PC-3 (cell line): ENCODE measurements around the gene TFDP2. TPM values are rescaled to one million over a fixed set of nuclear protein-coding genes. Genes with fewer than 3 reads are reported as not detected.

Source experiments
- ATAC-seq: fragments of 200-7000 bp; cut with Tn5 transposase; 2 replicates; pipeline ENCODE4 v1.9.1; 2020; ENCODE audit warnings: mild to moderate bottlenecking, moderate library complexity
- BruUV-seq: library from RNA; stranded (reverse); fragments of 400-500 nt; replicated peaks from 2 replicates; lab custom pipeline; 2021; lab: Mats Ljungman, UMichigan
- CTCF ChIA-PET: fragments of 300-600 bp; sonication (Branson Sonifier 250); formaldehyde crosslinking; loops from one replicate; lab custom pipeline; 2022; ENCODE audit warnings: antibody characterized with exemption; lab: Charles Lee
- POLR2A ChIA-PET: fragments of 300-600 bp; sonication (Branson Sonifier 250); formaldehyde crosslinking; loops from one replicate; lab custom pipeline; 2022; ENCODE audit warnings: antibody characterized with exemption; ENCODE audit not compliant: unreplicated experiment; lab: Charles Lee
- DNase-seq: peaks from one replicate; pipeline ENCODE4 v3.0.0-alpha.2; 2015
- H2AFZ ChIP-seq: fragments of 300-600 bp; sonication (generic); 2 replicates; pipeline ENCODE4 v1.6.0; 2016; ENCODE audit warnings: antibody characterized with exemption, low read length
- H3F3A ChIP-seq: fragments of 300-600 bp; sonication (generic); one replicate; pipeline ENCODE4 v1.6.0; 2017; ENCODE audit warnings: antibody characterized with exemption, low read length, control low read depth, mild to moderate bottlenecking; ENCODE audit not compliant: unreplicated experiment
- H3K27ac ChIP-seq: fragments of 300-600 bp; sonication (generic); 2 replicates; pipeline ENCODE4 v1.5.1; 2016; ENCODE audit warnings: mild to moderate bottlenecking, low read length
- H3K27me3 ChIP-seq: fragments of 300-600 bp; sonication (generic); 2 replicates; pipeline ENCODE4 v1.6.1; 2016; ENCODE audit warnings: low read length, mixed read lengths
- H3K36me3 ChIP-seq: fragments of 300-600 bp; sonication (generic); 2 replicates; pipeline ENCODE4 v1.6.1; 2016; ENCODE audit warnings: low read depth, mixed run types, low read length, mixed read lengths
- H3K4me1 ChIP-seq: fragments of 300-600 bp; sonication (generic); 2 replicates; pipeline ENCODE4 v1.5.1; 2016; ENCODE audit warnings: low read length; ENCODE audit not compliant: insufficient read depth
- H3K4me2 ChIP-seq: fragments of 300-600 bp; sonication (generic); 2 replicates; pipeline ENCODE4 v1.6.0; 2016; ENCODE audit warnings: low read length
- H3K4me3 ChIP-seq: fragments of 300-600 bp; sonication (generic); 2 replicates; pipeline ENCODE4 v1.5.1; 2016; ENCODE audit warnings: mild to moderate bottlenecking, low read length, mixed read lengths
- H3K79me2 ChIP-seq: fragments of 300-600 bp; sonication (generic); 2 replicates; pipeline ENCODE4 v1.6.1; 2017; ENCODE audit warnings: low read length, mixed read lengths
- H3K9ac ChIP-seq: fragments of 300-600 bp; sonication (generic); 2 replicates; pipeline ENCODE4 v1.6.0; 2016; ENCODE audit warnings: mild to moderate bottlenecking, low read length
- H3K9me2 ChIP-seq: fragments of 300-600 bp; sonication (generic); replicated peaks from 2 replicates; pipeline ENCODE4 v1.6.1; 2016; ENCODE audit warnings: mixed run types, low read length, mixed read lengths
- H3K9me3 ChIP-seq: fragments of 300-600 bp; sonication (generic); 2 replicates; pipeline ENCODE4 v1.6.1; 2016; ENCODE audit warnings: low read length, mixed read lengths
- H4K20me1 ChIP-seq: fragments of 300-600 bp; sonication (generic); 2 replicates; pipeline ENCODE4 v1.6.1; 2016; ENCODE audit warnings: low read length, mixed read lengths
- EZH2 ChIP-seq: fragments of 300-600 bp; sonication (generic); IDR thresholded peaks from one replicate; pipeline ENCODE4 v1.6.1; 2017; ENCODE audit warnings: antibody characterized with exemption, mild to moderate bottlenecking, low read length; ENCODE audit not compliant: unreplicated experiment
- EZH2phosphoT487 ChIP-seq: fragments of 300-600 bp; sonication (generic); IDR thresholded peaks from 2 replicates; pipeline ENCODE4 v1.6.1; 2018; ENCODE audit warnings: mild to moderate bottlenecking, antibody characterized with exemption, low read length, borderline replicate concordance
- intact Hi-C: fragments of 100-400 bp; cut with micrococcal nuclease; formaldehyde crosslinking; loops from 2 replicates; pipeline ENCODE4 v1.9.0; 2023
- total RNA-seq: library from RNA; depleted of rRNA; stranded (reverse); fragments of >200 nt; gene quantifications from 2 replicates; pipeline ENCODE4 v1.2.3, GENCODE V29; 2014
- TF ChIP-seq, protein P1 (sequence below): fragments of 300-600 bp; sonication (generic); conservative IDR thresholded peaks from 2 replicates; pipeline ENCODE4 v1.5.1; 2017; ENCODE audit warnings: antibody characterized with exemption, low read depth, mild to moderate bottlenecking, low read length

The TFDP2 gene
- total RNA-seq, 1 experiment from 2014 or later: 37.9 TPM

DNA sequence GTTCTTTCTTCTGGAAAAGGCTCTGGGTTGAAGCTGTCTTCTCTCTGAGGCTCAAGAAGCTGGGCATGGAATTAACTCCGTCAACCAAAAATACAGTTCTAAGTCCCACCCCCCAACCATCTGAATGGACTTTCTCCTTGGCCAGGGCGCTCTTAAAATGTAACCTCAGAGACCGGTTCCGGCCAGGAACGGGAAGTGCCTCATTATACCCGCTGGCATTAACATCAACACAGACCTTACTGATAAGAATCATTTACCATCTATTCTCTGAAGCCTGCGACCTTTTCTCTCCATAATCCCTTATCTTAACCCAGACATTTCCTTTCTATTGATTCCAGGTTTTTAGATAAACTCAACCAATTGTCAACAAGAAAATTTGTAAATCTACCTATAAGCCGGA, 208.3 kb downstream of the TFDP2 start:
- Histone ChIP-seq H3K36me3 (no peaks in the 10 kb centered on the region), H3K4me2 (peak overlapping the region; percentile 67), H3K4me3 (peak overlapping the region; percentile 24; the same call in 1 of the 2 replicates), H3K9ac (no peak overlapping the region), H3F3A (no peaks in the 10 kb centered on the region), H3K9me3 (no peaks in the 10 kb centered on the region), H3K79me2 (no peaks in the 10 kb centered on the region), H3K27ac (peak overlapping the region; percentile 23), H3K9me2 (no peaks in the 10 kb centered on the region), H3K4me1 (peaks cover 22% of the 10 kb centered on the region), H2AFZ (peak overlapping the region; percentile 55), H3K27me3 (no peaks in the 10 kb centered on the region), H4K20me1 (no peaks in the 10 kb centered on the region)
- POLR2A ChIA-PET: no interaction called here
- no TSS peak for BruUV-seq
- CTCF ChIA-PET: no interaction called here
- no peak for TF ChIP-seq EZH2phosphoT487
- TF ChIP-seq EZH2: no peak
- TF ChIP-seq, protein P1, sequence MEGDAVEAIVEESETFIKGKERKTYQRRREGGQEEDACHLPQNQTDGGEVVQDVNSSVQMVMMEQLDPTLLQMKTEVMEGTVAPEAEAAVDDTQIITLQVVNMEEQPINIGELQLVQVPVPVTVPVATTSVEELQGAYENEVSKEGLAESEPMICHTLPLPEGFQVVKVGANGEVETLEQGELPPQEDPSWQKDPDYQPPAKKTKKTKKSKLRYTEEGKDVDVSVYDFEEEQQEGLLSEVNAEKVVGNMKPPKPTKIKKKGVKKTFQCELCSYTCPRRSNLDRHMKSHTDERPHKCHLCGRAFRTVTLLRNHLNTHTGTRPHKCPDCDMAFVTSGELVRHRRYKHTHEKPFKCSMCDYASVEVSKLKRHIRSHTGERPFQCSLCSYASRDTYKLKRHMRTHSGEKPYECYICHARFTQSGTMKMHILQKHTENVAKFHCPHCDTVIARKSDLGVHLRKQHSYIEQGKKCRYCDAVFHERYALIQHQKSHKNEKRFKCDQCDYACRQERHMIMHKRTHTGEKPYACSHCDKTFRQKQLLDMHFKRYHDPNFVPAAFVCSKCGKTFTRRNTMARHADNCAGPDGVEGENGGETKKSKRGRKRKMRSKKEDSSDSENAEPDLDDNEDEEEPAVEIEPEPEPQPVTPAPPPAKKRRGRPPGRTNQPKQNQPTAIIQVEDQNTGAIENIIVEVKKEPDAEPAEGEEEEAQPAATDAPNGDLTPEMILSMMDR: no peak
- peak; percentile 37 for ATAC-seq
- DNase-seq: peak; percentile 25
- intact Hi-C loops: loop anchor here (10.0 kb wide), 1 partner anchor 54 kb away; no protein-coding TSS in a partner anchor

DNA sequence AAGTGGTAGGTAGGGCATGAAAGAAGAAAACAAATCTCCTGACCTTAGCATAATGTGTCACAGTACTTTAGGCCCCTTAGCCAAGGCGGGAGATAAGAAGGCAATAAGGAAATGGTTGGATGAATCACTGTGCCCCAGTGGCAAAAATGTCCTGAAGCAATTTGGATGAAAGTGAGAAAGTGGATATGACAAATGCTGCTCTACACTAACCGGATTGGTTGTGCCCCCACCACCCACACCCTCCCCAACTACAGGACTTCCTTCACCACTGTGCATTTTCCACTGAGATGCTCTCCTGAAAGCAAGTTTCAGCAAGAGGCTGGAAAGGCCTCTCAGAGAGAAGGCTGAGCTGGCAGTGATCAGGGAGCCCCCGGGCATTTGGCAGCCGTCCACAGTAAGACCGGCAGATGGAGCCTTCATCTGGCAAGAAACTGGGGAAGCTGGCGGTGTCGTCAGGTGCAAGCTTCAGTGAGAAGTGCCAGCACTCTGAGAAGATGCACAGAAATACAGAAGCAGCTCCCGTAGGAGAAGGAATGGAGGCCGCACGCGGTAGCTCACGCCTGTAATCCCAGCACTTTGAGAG, 209.1 kb downstream of the TFDP2 start:
- peaks cover 22% of the 10 kb centered on the region for H3K4me1 ChIP-seq
- no peaks in the 10 kb centered on the region for H3K36me3 ChIP-seq
- peak overlapping the region; percentile 60 for H3K27ac ChIP-seq
- TF ChIP-seq EZH2phosphoT487 (no peak), EZH2 (no peak)
- TF ChIP-seq, protein P1: no peak
- no peak overlapping the region for H3K9ac ChIP-seq
- no TSS peak for BruUV-seq
- peak overlapping the region; percentile 55; the same call in 1 of the 2 replicates for H2AFZ ChIP-seq
- ChIA-PET CTCF (no interaction called here), POLR2A (interaction anchor here (0.6 kb wide), 1 partner anchor 448 kb away, joined by 29 read pairs; no protein-coding TSS in a partner anchor)
- DNase-seq: peak; percentile 93
- no peaks in the 10 kb centered on the region for H3K9me3 ChIP-seq
- H3K4me3 ChIP-seq: peak overlapping the region; percentile 24; the same call in 1 of the 2 replicates
- no peaks in the 10 kb centered on the region for H3K79me2 ChIP-seq
- H3K27me3 ChIP-seq: no peaks in the 10 kb centered on the region
- H3K4me2 ChIP-seq: peak overlapping the region; percentile 67
- peak; percentile 92 for ATAC-seq
- H3K9me2 ChIP-seq: no peaks in the 10 kb centered on the region
- no peaks in the 10 kb centered on the region for H4K20me1 ChIP-seq
- H3F3A ChIP-seq: no peaks in the 10 kb centered on the region
- intact Hi-C loops: loop anchor here (10.0 kb wide), 1 partner anchor 55 kb away; no protein-coding TSS in a partner anchor

DNA sequence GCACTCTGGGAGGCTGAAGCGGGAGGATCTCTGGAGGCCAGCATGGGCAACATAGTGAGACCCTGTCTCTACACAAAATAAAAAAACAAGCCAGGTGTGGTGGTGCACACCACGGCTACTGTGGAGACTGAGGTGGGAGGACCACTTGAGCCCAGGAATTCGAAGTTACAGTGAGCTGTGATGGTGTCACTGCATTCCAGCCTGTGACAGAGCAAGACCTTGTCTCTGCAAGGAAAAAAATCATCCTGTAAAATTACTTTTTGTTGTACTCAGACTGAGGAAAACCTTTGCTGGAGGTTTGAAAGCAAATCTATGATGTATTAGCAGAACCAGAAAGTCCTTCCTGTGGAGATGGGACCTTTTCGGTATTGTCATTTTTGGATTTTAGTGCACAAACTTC, 209.6 kb downstream of the TFDP2 start:
- DNase-seq (no peak), ATAC-seq (peak; percentile 11)
- Histone ChIP-seq H2AFZ (no peak overlapping the region), H3K9ac (no peak overlapping the region), H3K4me1 (peaks cover 22% of the 10 kb centered on the region), H4K20me1 (no peaks in the 10 kb centered on the region), H3F3A (no peaks in the 10 kb centered on the region), H3K27ac (peak overlapping the region; percentile 60), H3K9me3 (no peaks in the 10 kb centered on the region), H3K27me3 (no peaks in the 10 kb centered on the region), H3K36me3 (no peaks in the 10 kb centered on the region), H3K4me2 (peak overlapping the region; percentile 66), H3K79me2 (no peaks in the 10 kb centered on the region), H3K9me2 (no peaks in the 10 kb centered on the region), H3K4me3 (no peak overlapping the region; the same call in 1 of the 2 replicates)
- CTCF ChIA-PET: no interaction called here
- no TSS peak for BruUV-seq
- no peak for TF ChIP-seq EZH2
- no peak for TF ChIP-seq EZH2phosphoT487
- TF ChIP-seq, protein P1: no peak
- intact Hi-C loops: loop anchor here (10.0 kb wide), 1 partner anchor 55 kb away; no protein-coding TSS in a partner anchor
- POLR2A ChIA-PET: interaction anchor here (0.6 kb wide), 1 partner anchor 448 kb away, joined by 29 read pairs; no protein-coding TSS in a partner anchor
